ENCODE measurements around the gene RNLS.
"Not testable (repeated sequence)": the region's sequence is repeated elsewhere in the genome, so short reads cannot be mapped to it uniquely, and the experiment has no call there.

RNLS gene

DNA sequence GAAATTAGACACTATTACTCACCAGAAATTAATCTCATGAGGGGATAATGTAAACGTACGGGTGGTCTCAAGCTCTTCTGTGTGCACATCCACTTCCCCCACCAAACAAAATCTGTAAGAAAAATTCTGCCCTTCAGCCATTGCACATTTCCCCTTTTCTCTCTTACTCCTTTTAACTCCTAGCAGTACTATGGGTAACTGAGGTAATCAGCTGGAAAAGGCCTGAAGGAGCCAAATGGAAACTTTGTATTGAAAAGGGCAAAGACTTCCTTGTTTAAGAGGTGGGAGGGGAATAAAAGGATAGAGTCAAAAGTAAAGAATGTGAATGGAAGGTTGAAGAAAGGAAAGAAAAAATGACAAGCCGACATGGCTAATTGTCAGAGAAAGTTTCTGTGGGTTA, 273.8 kb downstream of the RNLS start:
- H3K36me3 ChIP-seq: no peaks in the 10 kb centered on the region
- H3K27ac ChIP-seq: no peak overlapping the region
- no peaks in the 10 kb centered on the region for H3K27me3 ChIP-seq (ENCODE audit: insufficient read depth, low read depth, severe bottlenecking)
- no peaks in the 10 kb centered on the region for H3K9me3 ChIP-seq (ENCODE audit: severe bottlenecking)
- DNase-seq: no peak
- no peak overlapping the region for H3K4me3 ChIP-seq (ENCODE audit: low read depth, low read length)
- TF ChIP-seq, protein P1, sequence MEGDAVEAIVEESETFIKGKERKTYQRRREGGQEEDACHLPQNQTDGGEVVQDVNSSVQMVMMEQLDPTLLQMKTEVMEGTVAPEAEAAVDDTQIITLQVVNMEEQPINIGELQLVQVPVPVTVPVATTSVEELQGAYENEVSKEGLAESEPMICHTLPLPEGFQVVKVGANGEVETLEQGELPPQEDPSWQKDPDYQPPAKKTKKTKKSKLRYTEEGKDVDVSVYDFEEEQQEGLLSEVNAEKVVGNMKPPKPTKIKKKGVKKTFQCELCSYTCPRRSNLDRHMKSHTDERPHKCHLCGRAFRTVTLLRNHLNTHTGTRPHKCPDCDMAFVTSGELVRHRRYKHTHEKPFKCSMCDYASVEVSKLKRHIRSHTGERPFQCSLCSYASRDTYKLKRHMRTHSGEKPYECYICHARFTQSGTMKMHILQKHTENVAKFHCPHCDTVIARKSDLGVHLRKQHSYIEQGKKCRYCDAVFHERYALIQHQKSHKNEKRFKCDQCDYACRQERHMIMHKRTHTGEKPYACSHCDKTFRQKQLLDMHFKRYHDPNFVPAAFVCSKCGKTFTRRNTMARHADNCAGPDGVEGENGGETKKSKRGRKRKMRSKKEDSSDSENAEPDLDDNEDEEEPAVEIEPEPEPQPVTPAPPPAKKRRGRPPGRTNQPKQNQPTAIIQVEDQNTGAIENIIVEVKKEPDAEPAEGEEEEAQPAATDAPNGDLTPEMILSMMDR (IDR thresholded peaks at IDR 0.05; ENCODE audit: low read depth, low read length): no peak

DNA sequence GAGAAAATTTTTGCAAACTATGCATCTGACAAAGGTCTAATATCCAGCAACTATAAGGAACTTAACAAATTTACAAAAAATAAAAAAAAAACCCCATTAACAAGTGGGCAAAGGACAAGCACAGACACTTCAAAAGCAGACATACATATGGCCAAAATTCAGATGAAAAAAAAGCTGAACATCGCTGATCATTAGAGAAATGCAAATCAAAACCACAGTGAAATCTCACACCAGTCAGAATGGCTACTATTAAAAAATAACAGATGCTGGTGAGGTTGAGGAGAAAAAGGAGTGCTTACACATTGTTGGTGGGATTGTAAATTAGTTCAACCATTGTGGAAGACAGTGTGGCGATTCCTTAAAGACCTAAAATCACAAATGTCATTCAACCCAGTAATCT, 274.8 kb downstream of the RNLS start:
- H3K9me3 ChIP-seq (ENCODE audit: severe bottlenecking); H3K4me3 ChIP-seq (ENCODE audit: low read depth, low read length); H3K27me3 ChIP-seq (ENCODE audit: insufficient read depth, low read depth, severe bottlenecking); H3K27ac ChIP-seq; H3K36me3 ChIP-seq; DNase-seq: not testable (repeated sequence)

DNA sequence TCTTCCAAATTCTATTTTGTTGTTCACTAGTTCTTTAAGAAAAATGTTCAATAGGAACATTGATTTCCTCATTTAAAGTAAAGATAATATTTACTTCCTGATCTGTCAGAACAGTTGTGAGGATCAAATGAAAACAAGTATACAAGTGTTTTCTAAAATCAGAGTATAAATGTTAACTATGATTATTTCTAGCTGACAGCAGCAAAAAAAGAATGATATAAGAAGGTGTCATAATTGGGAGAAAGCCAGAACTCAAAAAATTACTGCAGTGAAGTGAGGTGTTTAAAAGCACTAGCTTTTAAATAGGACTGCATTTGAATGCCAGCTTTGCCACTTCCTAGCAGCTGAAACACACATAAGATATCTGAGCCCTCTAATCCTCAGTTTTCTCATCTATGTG, 283.3 kb downstream of the RNLS start:
- Histone ChIP-seq H3K9me3 (ENCODE audit: severe bottlenecking) (no peaks in the 10 kb centered on the region), H3K36me3 (no peaks in the 10 kb centered on the region), H3K27ac (no peak overlapping the region), H3K4me3 (ENCODE audit: low read depth, low read length) (no peak overlapping the region), H3K27me3 (ENCODE audit: insufficient read depth, low read depth, severe bottlenecking) (no peaks in the 10 kb centered on the region)
- DNase-seq: no peak
- TF ChIP-seq, protein P1 (IDR thresholded peaks at IDR 0.05; ENCODE audit: low read depth, low read length): no peak

DNA sequence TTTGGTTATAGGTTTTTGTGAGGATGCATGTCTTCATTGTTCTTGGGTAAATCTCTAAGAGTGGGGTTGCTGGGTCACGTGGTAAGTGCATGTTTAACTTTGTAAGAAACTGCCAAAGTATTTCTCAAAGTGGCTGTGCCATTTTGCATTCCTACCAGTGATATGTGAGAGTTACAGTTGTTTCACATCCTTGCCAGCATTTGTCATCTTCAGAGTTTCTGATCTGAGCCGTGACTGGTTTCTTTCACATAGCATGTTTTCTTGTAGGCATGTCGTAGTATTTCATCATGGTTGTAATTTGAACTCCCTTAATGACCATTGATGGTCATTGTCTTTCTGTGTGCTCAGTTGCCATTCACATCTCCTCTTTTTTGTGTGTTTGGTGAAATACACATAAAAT, 286.0 kb downstream of the RNLS start:
- Histone ChIP-seq H3K36me3 (no peaks in the 10 kb centered on the region), H3K27ac (no peak overlapping the region), H3K27me3 (ENCODE audit: insufficient read depth, low read depth, severe bottlenecking) (no peaks in the 10 kb centered on the region), H3K4me3 (ENCODE audit: low read depth, low read length) (no peak overlapping the region), H3K9me3 (ENCODE audit: severe bottlenecking) (no peaks in the 10 kb centered on the region)
- no peak for DNase-seq
- TF ChIP-seq, protein P1 (IDR thresholded peaks at IDR 0.05; ENCODE audit: low read depth, low read length): no peak

DNA sequence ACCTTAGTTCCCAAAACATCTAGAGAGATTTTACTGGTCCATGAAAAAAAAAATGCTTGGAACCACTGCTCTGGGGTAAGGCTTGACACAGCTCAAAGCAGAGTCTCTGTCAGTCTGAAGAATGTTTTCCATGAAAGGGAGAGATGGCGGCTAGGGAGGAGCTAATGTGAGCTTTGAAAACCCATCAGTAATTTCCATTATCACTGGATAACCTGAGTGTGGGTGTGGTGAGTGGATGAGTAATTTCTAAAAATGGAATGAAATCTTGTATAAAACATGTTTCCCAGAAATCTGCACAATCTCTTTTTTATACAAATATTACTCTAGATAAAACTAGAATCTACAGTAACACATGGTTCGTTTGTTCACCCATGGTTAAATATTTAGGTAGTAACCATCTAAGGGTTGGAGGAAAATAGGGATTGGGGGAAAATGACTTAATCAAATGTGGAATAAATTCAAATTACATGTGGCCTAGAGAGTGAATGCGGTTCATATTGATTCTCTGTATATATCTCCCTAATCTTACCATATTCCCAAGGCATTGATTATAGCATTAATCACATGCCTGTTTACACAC, 289.4 kb downstream of the RNLS start:
- H3K4me3 ChIP-seq (ENCODE audit: low read depth, low read length): no peak overlapping the region
- TF ChIP-seq, protein P1 (IDR thresholded peaks at IDR 0.05; ENCODE audit: low read depth, low read length): no peak
- no peaks in the 10 kb centered on the region for H3K9me3 ChIP-seq (ENCODE audit: severe bottlenecking)
- H3K36me3 ChIP-seq: no peaks in the 10 kb centered on the region
- H3K27ac ChIP-seq: no peak overlapping the region
- DNase-seq: no peak
- H3K27me3 ChIP-seq (ENCODE audit: insufficient read depth, low read depth, severe bottlenecking): no peaks in the 10 kb centered on the region

DNA sequence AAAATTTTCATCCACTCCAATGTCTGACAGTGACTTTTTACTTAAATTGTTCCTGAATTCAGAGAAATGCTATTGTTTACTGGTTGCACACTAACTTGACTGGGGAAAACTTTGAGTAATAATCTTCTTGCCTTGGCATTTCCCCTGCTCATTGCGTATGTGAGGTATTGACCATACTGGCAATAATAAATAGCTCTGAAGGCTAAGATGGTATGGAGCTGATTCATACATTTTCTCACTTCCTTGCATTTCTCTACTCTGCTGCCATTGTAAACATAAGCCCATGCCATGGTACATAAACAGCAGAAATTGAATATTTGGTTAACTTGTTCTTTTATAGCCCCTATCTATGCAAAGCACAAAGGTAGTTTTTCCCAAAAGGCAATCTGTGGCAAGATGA, 290.0 kb downstream of the RNLS start:
- no peaks in the 10 kb centered on the region for H3K9me3 ChIP-seq (ENCODE audit: severe bottlenecking)
- H3K27me3 ChIP-seq (ENCODE audit: insufficient read depth, low read depth, severe bottlenecking): no peaks in the 10 kb centered on the region
- no peak for DNase-seq

More for the DNA sequence above, 290.0 kb downstream of the RNLS start:
- TF ChIP-seq, protein P1 (IDR thresholded peaks at IDR 0.05; ENCODE audit: low read depth, low read length): no peak
- Histone ChIP-seq H3K4me3 (ENCODE audit: low read depth, low read length) (no peak overlapping the region), H3K27ac (no peak overlapping the region), H3K36me3 (no peaks in the 10 kb centered on the region)

Data from WERI-Rb-1 (cell line).